ENCODE measurements around the gene VGLL3. TPM values are rescaled to one million over a fixed set of nuclear protein-coding genes. Genes with fewer than 3 reads are reported as not detected.

VGLL3 gene
- total RNA-seq, 1 donor from 2014 or later: 1.9 TPM

DNA sequence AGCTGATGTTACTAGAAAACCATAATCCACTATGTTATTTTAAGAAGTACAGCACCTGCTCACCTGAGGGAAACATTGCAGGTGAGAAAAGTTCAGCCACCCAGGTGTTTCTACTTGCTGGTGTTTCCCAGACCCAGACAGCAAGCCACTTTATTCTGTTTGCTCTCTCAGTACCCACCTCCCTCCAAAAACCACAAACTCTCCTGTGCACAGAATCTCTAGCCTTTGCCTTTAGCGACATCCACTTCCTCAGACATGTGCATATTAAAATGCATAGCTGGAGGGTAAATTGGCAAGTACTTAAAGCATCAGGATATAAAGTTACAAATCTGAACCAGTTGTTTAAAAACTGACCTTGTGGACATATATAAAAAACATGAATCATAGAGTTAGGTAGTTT is 36.7 kb downstream of the VGLL3 start:
- no peak for DNase-seq (ENCODE audit: low spot score, unreplicated experiment)
- Mint-ChIP-seq H3K27ac (no peak overlapping the region), H3K9me3 (ENCODE audit: low read depth) (no peaks in the 10 kb centered on the region), H3K36me3 (ENCODE audit: insufficient read depth) (no peaks in the 10 kb centered on the region), H3K4me3 (ENCODE audit: low read depth) (no peak overlapping the region), H3K4me1 (ENCODE audit: low read depth) (peaks cover 2% of the 10 kb centered on the region), H3K27me3 (no peaks in the 10 kb centered on the region)
- no peak for TF ChIP-seq CTCF (IDR thresholded peaks at IDR 0.05; ENCODE audit: unreplicated experiment)

GRCh38 chr3:86951322-86951721 is 39.6 kb downstream of the VGLL3 start:
- Mint-ChIP-seq H3K4me1 (ENCODE audit: low read depth) (peaks cover 2% of the 10 kb centered on the region), H3K9me3 (ENCODE audit: low read depth) (no peaks in the 10 kb centered on the region), H3K27me3 (no peaks in the 10 kb centered on the region), H3K4me3 (ENCODE audit: low read depth) (no peak overlapping the region), H3K36me3 (ENCODE audit: insufficient read depth) (no peaks in the 10 kb centered on the region), H3K27ac (no peak overlapping the region)
- TF ChIP-seq CTCF (IDR thresholded peaks at IDR 0.05; ENCODE audit: unreplicated experiment): no peak
- no peak for DNase-seq (ENCODE audit: low spot score, unreplicated experiment)

- Mint-ChIP-seq H3K4me3 (ENCODE audit: low read depth) (no peak overlapping the region), H3K9me3 (ENCODE audit: low read depth) (no peaks in the 10 kb centered on the region), H3K27me3 (no peaks in the 10 kb centered on the region), H3K36me3 (ENCODE audit: insufficient read depth) (no peaks in the 10 kb centered on the region), H3K4me1 (ENCODE audit: low read depth) (peaks cover 2% of the 10 kb centered on the region), H3K27ac (no peak overlapping the region)
- TF ChIP-seq CTCF (IDR thresholded peaks at IDR 0.05; ENCODE audit: unreplicated experiment): no peak
- no peak for DNase-seq (ENCODE audit: low spot score, unreplicated experiment)
Observed at GRCh38 chr3:86950717-86951116, 40.2 kb downstream of the VGLL3 start.

DNA sequence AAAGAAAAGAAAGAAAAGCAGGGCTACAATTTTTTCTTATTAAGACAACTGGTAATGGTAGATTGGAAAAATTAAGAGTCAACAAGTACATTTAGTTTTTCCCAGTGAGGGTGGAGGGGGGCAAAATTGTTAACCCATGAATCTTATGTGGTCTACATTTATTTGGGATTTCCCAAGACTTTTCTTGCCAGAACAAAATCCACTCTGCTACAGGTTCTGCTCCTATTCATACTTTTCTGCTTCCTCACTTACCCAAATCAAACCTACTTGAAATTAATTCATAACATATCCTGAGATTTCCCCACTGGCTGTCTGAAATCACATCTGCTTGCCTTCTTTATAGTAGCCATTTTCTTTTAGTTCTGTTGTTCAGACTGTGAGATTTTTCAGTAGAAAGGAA is 41.1 kb downstream of the VGLL3 start:
- no peaks in the 10 kb centered on the region for H3K9me3 Mint-ChIP-seq (ENCODE audit: low read depth)
- no peak overlapping the region for H3K27ac Mint-ChIP-seq
- H3K27me3 Mint-ChIP-seq: no peaks in the 10 kb centered on the region
- no peaks in the 10 kb centered on the region for H3K36me3 Mint-ChIP-seq (ENCODE audit: insufficient read depth)
- H3K4me3 Mint-ChIP-seq (ENCODE audit: low read depth): no peak overlapping the region
- TF ChIP-seq CTCF (IDR thresholded peaks at IDR 0.05; ENCODE audit: unreplicated experiment): no peak
- H3K4me1 Mint-ChIP-seq (ENCODE audit: low read depth): peaks cover 2% of the 10 kb centered on the region
- DNase-seq (ENCODE audit: low spot score, unreplicated experiment): no peak

DNA sequence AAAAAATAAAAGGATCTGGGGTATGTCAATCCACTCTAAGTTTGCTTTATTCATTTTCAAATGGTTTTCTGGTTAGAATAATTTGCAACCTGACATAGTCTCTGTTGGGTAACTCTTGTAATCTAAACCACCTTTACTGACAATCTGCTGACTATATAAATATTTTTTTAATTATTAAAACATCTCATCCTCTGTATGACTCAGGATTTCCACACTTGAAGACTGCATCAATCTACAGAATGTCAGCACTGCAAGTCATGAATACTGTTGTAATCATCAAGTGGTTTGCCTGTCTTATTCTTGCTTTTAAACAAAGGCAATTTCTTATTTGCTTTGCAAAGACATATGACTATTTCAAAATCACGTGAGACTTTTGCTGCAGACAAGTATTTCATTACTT is 42.1 kb downstream of the VGLL3 start:
- no peaks in the 10 kb centered on the region for H3K27me3 Mint-ChIP-seq
- no peak for DNase-seq (ENCODE audit: low spot score, unreplicated experiment)
- H3K4me1 Mint-ChIP-seq (ENCODE audit: low read depth): no peaks in the 10 kb centered on the region
- H3K9me3 Mint-ChIP-seq (ENCODE audit: low read depth): no peaks in the 10 kb centered on the region
- no peak overlapping the region for H3K27ac Mint-ChIP-seq
- H3K36me3 Mint-ChIP-seq (ENCODE audit: insufficient read depth): no peaks in the 10 kb centered on the region
- no peak for TF ChIP-seq CTCF (IDR thresholded peaks at IDR 0.05; ENCODE audit: unreplicated experiment)
- H3K4me3 Mint-ChIP-seq (ENCODE audit: low read depth): no peak overlapping the region

Measured in progenitor cell of endocrine pancreas (in vitro differentiated cells).